Lung (tissue), 12 donors: ENCODE results near the gene B3GNT9. TPM values are rescaled to one million over a fixed set of nuclear protein-coding genes. Genes with fewer than 3 reads are reported as not detected.

Experiments
- ATAC-seq: fragments of 200-7000 bp; cut with Tn5 transposase; one replicate; pipeline ENCODE4 v1.9.1; 2020; ENCODE audit warnings: moderate number of reproducible peaks; ENCODE audit not compliant: insufficient read depth, low FRiP score
- DNase-seq, 3 donors: peaks; one replicate each; pipeline ENCODE4 v3.0.0-alpha.2; 2013 to 2017
- H3K27ac ChIP-seq, 2 donors: one replicate each; pipeline ENCODE4 v1.5.1; 2013; ENCODE audit warnings: mild to moderate bottlenecking in 2 of 2, moderate library complexity in 2 of 2, control low read depth in 1 of 2, inconsistent platforms in 1 of 2, low read depth in 1 of 2, low read length in 1 of 2
- H3K27me3 ChIP-seq, 3 donors: one replicate each; pipeline ENCODE4 v1.5.1; 2013; ENCODE audit warnings: low read length in 2 of 3; ENCODE audit not compliant: control insufficient read depth in 3 of 3, insufficient read depth in 3 of 3
- H3K36me3 ChIP-seq, 4 donors: one replicate each; pipeline ENCODE4 v1.5.1; 2013; ENCODE audit warnings: low read length in 4 of 4, mild to moderate bottlenecking in 1 of 4, moderate library complexity in 1 of 4; ENCODE audit not compliant: control insufficient read depth in 4 of 4, insufficient read depth in 4 of 4
- H3K4me1 ChIP-seq, 5 donors: one replicate each; pipeline ENCODE4 v1.5.1; 2013; ENCODE audit warnings: low read length in 5 of 5, mild to moderate bottlenecking in 2 of 5, moderate library complexity in 1 of 5; ENCODE audit not compliant: control insufficient read depth in 5 of 5, insufficient read depth in 5 of 5
- H3K4me3 ChIP-seq: one replicate; pipeline ENCODE4 v1.5.1; 2013; ENCODE audit warnings: mild to moderate bottlenecking, control low read depth, moderate library complexity
- H3K9ac ChIP-seq, 2 donors: one replicate each; pipeline ENCODE4 v1.5.1; 2013; ENCODE audit warnings: low read length in 2 of 2, control low read depth in 1 of 2; ENCODE audit not compliant: insufficient read depth in 1 of 2
- H3K9me3 ChIP-seq, 4 donors: one replicate each; pipeline ENCODE4 v1.5.1; 2013; ENCODE audit warnings: low read length in 3 of 4, mild to moderate bottlenecking in 1 of 4, moderate library complexity in 1 of 4; ENCODE audit not compliant: control insufficient read depth in 4 of 4, insufficient read depth in 3 of 4
- WGBS, 2 donors: extraction: QIAGEN DNeasy Blood & Tissue Kit; methylation state at CpG; one replicate each; pipeline ENCODE4 v1.1.7; 2013; 5-methylcytosine and 5-hydroxymethylcytosine counted together
- polyA plus RNA-seq, 2 donors: library from polyadenylated mRNA; stranded (reverse); fragments of 200-250 nt; gene quantifications; one replicate each; pipeline ENCODE4 v1.2.1, GENCODE V29; 2013
- total RNA-seq, 2 donors: library from RNA; depleted of rRNA in 1 of 2; stranded (reverse); fragments of >200 nt in 1 of 2; gene quantifications; one replicate each; pipeline ENCODE4 v1.2.1, GENCODE V29; 2014 to 2021
- TF ChIP-seq, protein P1 (sequence below): IDR thresholded peaks from 2 replicates; pipeline ENCODE4 v1.5.1; 2012; ENCODE audit warnings: mild to moderate bottlenecking; ENCODE audit errors: control extremely low read depth, extremely low read depth
- donor health status: control.
- donor health status: control.
- donor health status: Bipolar disorder and iron deficiency.
- donor health status: healthy.
- donor health status: DM: yes; HTN: yes; CAD: no.

B3GNT9 gene
- total and polyA plus RNA-seq, 4 donors, result 8.4 to 22.9 (median 14.5) TPM

- H3K9me3 ChIP-seq, result peaks cover 0 to 2% (median 0%) of the 10 kb centered on the region in 4 donors
- H3K4me3 ChIP-seq, result no peak overlapping the region
- 1 to 14% methylated on average over 90 to 99 of the region's 99 CpGs for WGBS, 2 donors
- peaks cover 0 to 81% (median 68%) of the 10 kb centered on the region in 3 donors for H3K27me3 ChIP-seq
- H3K4me1 ChIP-seq, result peaks cover 0 to 42% (median 12%) of the 10 kb centered on the region in 5 donors
- H3K9ac ChIP-seq, result no peak overlapping the region
- DNase-seq (peak in 2 of 3 donors; percentile 45 to 50), ATAC-seq (no peak)
- no peak overlapping the region for H3K27ac ChIP-seq
- TF ChIP-seq, protein P1, sequence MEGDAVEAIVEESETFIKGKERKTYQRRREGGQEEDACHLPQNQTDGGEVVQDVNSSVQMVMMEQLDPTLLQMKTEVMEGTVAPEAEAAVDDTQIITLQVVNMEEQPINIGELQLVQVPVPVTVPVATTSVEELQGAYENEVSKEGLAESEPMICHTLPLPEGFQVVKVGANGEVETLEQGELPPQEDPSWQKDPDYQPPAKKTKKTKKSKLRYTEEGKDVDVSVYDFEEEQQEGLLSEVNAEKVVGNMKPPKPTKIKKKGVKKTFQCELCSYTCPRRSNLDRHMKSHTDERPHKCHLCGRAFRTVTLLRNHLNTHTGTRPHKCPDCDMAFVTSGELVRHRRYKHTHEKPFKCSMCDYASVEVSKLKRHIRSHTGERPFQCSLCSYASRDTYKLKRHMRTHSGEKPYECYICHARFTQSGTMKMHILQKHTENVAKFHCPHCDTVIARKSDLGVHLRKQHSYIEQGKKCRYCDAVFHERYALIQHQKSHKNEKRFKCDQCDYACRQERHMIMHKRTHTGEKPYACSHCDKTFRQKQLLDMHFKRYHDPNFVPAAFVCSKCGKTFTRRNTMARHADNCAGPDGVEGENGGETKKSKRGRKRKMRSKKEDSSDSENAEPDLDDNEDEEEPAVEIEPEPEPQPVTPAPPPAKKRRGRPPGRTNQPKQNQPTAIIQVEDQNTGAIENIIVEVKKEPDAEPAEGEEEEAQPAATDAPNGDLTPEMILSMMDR, result no peak
- H3K36me3 ChIP-seq, result peaks cover 0 to 5% (median 0%) of the 10 kb centered on the region in 4 donors
Measured at GRCh38 chr16:67163164-67163998, 12.6 kb upstream of the B3GNT9 start.

GRCh38 chr16:67162506-67163163 is 11.8 kb upstream of the B3GNT9 start:
- H3K4me1 ChIP-seq, result peaks cover 0 to 42% (median 12%) of the 10 kb centered on the region in 5 donors
- H3K4me3 ChIP-seq, result no peak overlapping the region
- no peak overlapping the region for H3K27ac ChIP-seq
- ATAC-seq (no peak), DNase-seq (no peak)
- TF ChIP-seq, protein P1, result no peak
- peaks cover 0 to 5% (median 0%) of the 10 kb centered on the region in 4 donors for H3K36me3 ChIP-seq
- no peak overlapping the region for H3K9ac ChIP-seq
- peaks cover 0 to 2% (median 0%) of the 10 kb centered on the region in 4 donors for H3K9me3 ChIP-seq
- WGBS, 2 donors, result 11 to 31% methylated on average over 44 of the region's 44 CpGs
- peaks cover 0 to 78% (median 67%) of the 10 kb centered on the region in 3 donors for H3K27me3 ChIP-seq

- peaks cover 0 to 2% (median 0%) of the 10 kb centered on the region in 4 donors for H3K9me3 ChIP-seq
- H3K27me3 ChIP-seq, result peaks cover 0 to 78% (median 67%) of the 10 kb centered on the region in 3 donors
- no peak for DNase-seq
- H3K4me1 ChIP-seq, result peaks cover 0 to 42% (median 12%) of the 10 kb centered on the region in 5 donors
- H3K4me3 ChIP-seq, result peak overlapping the region; percentile 14
- ATAC-seq, result no peak
- no peak overlapping the region for H3K27ac ChIP-seq
- 52 to 55% methylated on average over 25 of the region's 25 CpGs for WGBS, 2 donors
- no peak overlapping the region for H3K9ac ChIP-seq
- peaks cover 0 to 5% (median 0%) of the 10 kb centered on the region in 4 donors for H3K36me3 ChIP-seq
- TF ChIP-seq, protein P1, result no peak
Measured at GRCh38 chr16:67161595-67162058, 10.8 kb upstream of the B3GNT9 start.
